Thyroid gland (tissue), 4 donors: ENCODE data around the gene PBX3. TPM values are rescaled to one million over a fixed set of nuclear protein-coding genes. Genes with fewer than 3 reads are reported as not detected.
A peak's percentile ranks its signal among the peaks of the same experiment; 100 is the strongest.
"Not testable (repeated sequence)": the region's sequence is repeated elsewhere in the genome, so short reads cannot be mapped to it uniquely, and the experiment has no call there.

Experiments used
- DNase-seq, 2 donors: peaks; one replicate each; pipeline ENCODE4 v3.0.0-alpha.2; 2019
- H3K27ac ChIP-seq, 3 donors: fragments of 200-600 bp; sonication (generic); 1 replicate in 2 of 3; 2 replicates in 1 of 3; pipeline ENCODE4 v1.5.1; 2016 to 2019; ENCODE audit warnings: mild to moderate bottlenecking in 1 of 3, moderate library complexity in 1 of 3
- H3K27me3 ChIP-seq: fragments of 200-600 bp; sonication (generic); one replicate; pipeline ENCODE4 v1.5.1; 2019
- H3K36me3 ChIP-seq, 2 donors: fragments of 200-600 bp; sonication (generic); one replicate each; pipeline ENCODE4 v1.5.1; 2016 to 2019
- H3K4me1 ChIP-seq, 2 donors: fragments of 200-600 bp; sonication (generic); one replicate each; pipeline ENCODE4 v1.5.1; 2017 to 2019
- H3K4me3 ChIP-seq, 3 donors: fragments of 200-600 bp; sonication (generic); replicated peaks in 1 of 3; 1 replicate in 2 of 3; 2 replicates in 1 of 3; pipeline ENCODE4 v1.5.1; 2016; ENCODE audit warnings: mild to moderate bottlenecking in 1 of 3
- H3K9me3 ChIP-seq: fragments of 200-600 bp; sonication (generic); one replicate; pipeline ENCODE4 v1.5.1; 2017
- CTCF ChIP-seq, 6 experiments: fragments of 200-600 bp in 3 of 6; fragments of 450-650 bp in 3 of 6; sonication (generic) in 3 of 6; IDR thresholded peaks; one replicate each; pipeline ENCODE4 v1.5.1; 2016 to 2019; ENCODE audit warnings: antibody characterized with exemption in 6 of 6, mild to moderate bottlenecking in 2 of 6, inconsistent platforms in 1 of 6, moderate library complexity in 1 of 6
- POLR2A ChIP-seq, 2 donors: fragments of 450-650 bp; IDR thresholded peaks; one replicate each; pipeline ENCODE4 v1.6.1; 2017; ENCODE audit warnings: antibody characterized with exemption in 2 of 2, mild to moderate bottlenecking in 2 of 2, moderate library complexity in 1 of 2
- WGBS, 2 donors: methylation state at CpG; one replicate each; pipeline ENCODE4 v1.1.5; 2017; 5-methylcytosine and 5-hydroxymethylcytosine counted together
- intact Hi-C: fragments of 100-400 bp; cut with DNase I; formaldehyde crosslinking; loops from one replicate; pipeline ENCODE4 v1.15.1; 2023
- total RNA-seq, 4 donors: library from RNA; depleted of rRNA; stranded (reverse); fragments of >200 nt; gene quantifications; one replicate each; pipeline ENCODE4 v1.2.3, GENCODE V29; 2016

PBX3 gene
- total RNA-seq, 4 donors from 2014 or later, result 68.5 to 108 (median 71.3) TPM

GRCh38 chr9:125772740-125773139 is 25.6 kb downstream of the PBX3 start:
- H3K27ac ChIP-seq, result no peak overlapping the region
- 89 to 98% methylated on average over 2 of the region's 2 CpGs for WGBS, 2 donors
- no peaks in the 10 kb centered on the region for H3K27me3 ChIP-seq
- H3K9me3 ChIP-seq, result no peaks in the 10 kb centered on the region
- no peaks in the 10 kb centered on the region for H3K36me3 ChIP-seq
- TF ChIP-seq POLR2A (IDR thresholded peaks at IDR 0.05), result no peak
- no peak for TF ChIP-seq CTCF (IDR thresholded peaks at IDR 0.05)
- intact Hi-C loops, result no loop called here
- H3K4me3 ChIP-seq, result no peak overlapping the region
- peaks cover 0 to 5% of the 10 kb centered on the region in 2 donors for H3K4me1 ChIP-seq
- no peak for DNase-seq

GRCh38 chr9:125774106-125774505 is 26.9 kb downstream of the PBX3 start:
- TF ChIP-seq POLR2A (IDR thresholded peaks at IDR 0.05), result no peak
- TF ChIP-seq CTCF (IDR thresholded peaks at IDR 0.05), result no peak
- intact Hi-C loops, result no loop called here
- no peak overlapping the region for H3K27ac ChIP-seq

GRCh38 chr9:125776789-125777188 is 29.6 kb downstream of the PBX3 start:
- intact Hi-C loops, H3K4me3 ChIP-seq, H3K4me1 ChIP-seq, H3K36me3 ChIP-seq, H3K9me3 ChIP-seq, H3K27me3 ChIP-seq: not testable (repeated sequence)
- peak in 1 of 2 donors; percentile 5 for DNase-seq
- H3K27ac ChIP-seq, result peak overlapping the region in 1 of 3 donors; percentile 24
- WGBS, 2 donors, result 86 to 90% methylated on average over 4 of the region's 4 CpGs

More at GRCh38 chr9:125774106-125774505, 26.9 kb downstream of the PBX3 start:
- Histone ChIP-seq H3K36me3 (no peaks in the 10 kb centered on the region), H3K9me3 (no peaks in the 10 kb centered on the region), H3K27me3 (no peaks in the 10 kb centered on the region), H3K4me3 (no peak overlapping the region), H3K4me1 (peaks cover 0 to 5% of the 10 kb centered on the region in 2 donors)
- DNase-seq, result no peak
- 89 to 95% methylated on average over 4 of the region's 4 CpGs for WGBS, 2 donors

- H3K27me3 ChIP-seq, H3K9me3 ChIP-seq, H3K36me3 ChIP-seq, intact Hi-C loops, H3K4me3 ChIP-seq, H3K4me1 ChIP-seq, H3K27ac ChIP-seq, DNase-seq: not testable (repeated sequence)
- 98 to 99% methylated on average over 5 of the region's 6 CpGs for WGBS, 2 donors
Measured at GRCh38 chr9:125778538-125779219, 31.5 kb downstream of the PBX3 start.

GRCh38 chr9:125779220-125779565 is 32.0 kb downstream of the PBX3 start:
- WGBS, 2 donors, result 67 to 75% methylated on average over 1 of the region's 5 CpGs
- H3K27ac ChIP-seq, DNase-seq, H3K4me3 ChIP-seq, H3K9me3 ChIP-seq, intact Hi-C loops, H3K27me3 ChIP-seq, H3K36me3 ChIP-seq: not testable (repeated sequence)
- peaks cover 0 to 11% of the 10 kb centered on the region in 2 donors for H3K4me1 ChIP-seq

GRCh38 chr9:125782718-125783117 is 35.5 kb downstream of the PBX3 start:
- no peaks in the 10 kb centered on the region for H3K36me3 ChIP-seq
- WGBS, 2 donors, result 96 to 98% methylated on average over 2 of the region's 2 CpGs
- H3K4me1 ChIP-seq, result peaks cover 0 to 14% of the 10 kb centered on the region in 2 donors
- DNase-seq, result no peak
- H3K27ac ChIP-seq, result no peak overlapping the region
- intact Hi-C loops, result no loop called here
- no peaks in the 10 kb centered on the region for H3K27me3 ChIP-seq
- H3K4me3 ChIP-seq, result no peak overlapping the region
- no peaks in the 10 kb centered on the region for H3K9me3 ChIP-seq
- TF ChIP-seq POLR2A (IDR thresholded peaks at IDR 0.05) (no peak), CTCF (IDR thresholded peaks at IDR 0.05) (no peak)
